BLaER1 treated with 17β-estradiol and CSF1 and Interleukin-3, amounts not matched to agents 10 nM and 100 nM (cell line): ENCODE results near the gene TGFA.

ENCODE experiments used
- H3K27ac ChIP-seq, 11 experiments: shearing (Covaris generic); formaldehyde crosslinking; 2 replicates each; pipeline ENCODE4 v1.8.1; 2022
- H3K27me3 ChIP-seq, 11 experiments: shearing (Covaris generic); formaldehyde crosslinking; 2 replicates each; pipeline ENCODE4 v1.8.1; 2022
- H3K36me3 ChIP-seq, 11 experiments: shearing (Covaris generic); formaldehyde crosslinking; 2 replicates each; pipeline ENCODE4 v1.8.1; 2022
- H3K4me1 ChIP-seq, 10 experiments: shearing (Covaris generic); formaldehyde crosslinking; 2 replicates each; pipeline ENCODE4 v1.8.1; 2022
- H3K4me2 ChIP-seq, 11 experiments: shearing (Covaris generic); formaldehyde crosslinking; 2 replicates each; pipeline ENCODE4 v1.8.1; 2022
- H3K4me3 ChIP-seq, 10 experiments: shearing (Covaris generic); formaldehyde crosslinking; 2 replicates each; pipeline ENCODE4 v1.8.1; 2022
- H3K9ac ChIP-seq, 11 experiments: shearing (Covaris generic); formaldehyde crosslinking; 2 replicates each; pipeline ENCODE4 v1.8.1; 2022
- H3K9me3 ChIP-seq, 11 experiments: shearing (Covaris generic); formaldehyde crosslinking; replicated peaks in 1 of 11; 2 replicates each; pipeline ENCODE4 v1.8.1; 2022
- H4K20me1 ChIP-seq, 11 experiments: shearing (Covaris generic); formaldehyde crosslinking; 2 replicates each; pipeline ENCODE4 v1.8.1; 2022
- Cebpa-rat ChIP-seq, 11 experiments: shearing (Covaris generic); IDR thresholded peaks; 2 replicates each; pipeline ENCODE4 v1.8.1; 2022

TGFA gene

GRCh38 chr2:70553584-70554337, at the start of gene TGFA:
Gene TGFA (minus strand): TSS chr2:70553826. CDS start chr2:70553767, 59 bp downstream.
- Histone ChIP-seq H3K27ac (peak within 1 kb of the TSS in 7 of 11 experiments; percentile 0 to 77 (median 66); a peak in 11 of 22 replicates), H4K20me1 (peaks cover 0 to 32% (median 14%) of the 10 kb centered on the region in 11 experiments; a peak in 9 of 22 replicates), H3K36me3 (no peaks in the 10 kb centered on the region), H3K9me3 (no peaks in the 10 kb centered on the region), H3K9ac (peak within 1 kb of the TSS; percentile 44 to 82 (median 73)), H3K4me1 (peaks cover 44 to 57% (median 50%) of the 10 kb centered on the region in 10 experiments), H3K4me3 (peak within 1 kb of the TSS; percentile 61 to 83 (median 70)), H3K4me2 (peak within 1 kb of the TSS; percentile 81 to 99 (median 93)), H3K27me3 (peaks cover 20 to 58% (median 50%) of the 10 kb centered on the region in 11 experiments)
- no peak for TF ChIP-seq Cebpa-rat (IDR thresholded peaks at IDR 0.05)

- no peak for TF ChIP-seq Cebpa-rat (IDR thresholded peaks at IDR 0.05)
- no peaks in the 10 kb centered on the region for H3K36me3 ChIP-seq
- no peak overlapping the region for H3K4me3 ChIP-seq
- peaks cover 4 to 13% (median 8%) of the 10 kb centered on the region in 11 experiments; a peak in 19 of 22 replicates for H3K9me3 ChIP-seq
- no peaks in the 10 kb centered on the region for H4K20me1 ChIP-seq
- H3K27ac ChIP-seq: peak overlapping the region in 5 of 11 experiments; percentile 21 to 71 (median 43); a peak in 6 of 22 replicates
- H3K27me3 ChIP-seq: no peaks in the 10 kb centered on the region
- H3K4me2 ChIP-seq: peak overlapping the region in 4 of 11 experiments; percentile 29 to 56 (median 40); a peak in 5 of 22 replicates
- peaks cover 0 to 14% (median 7%) of the 10 kb centered on the region in 10 experiments; a peak in 11 of 20 replicates for H3K4me1 ChIP-seq
- no peak overlapping the region for H3K9ac ChIP-seq
Measured at GRCh38 chr2:70603066-70603465, 49.4 kb upstream of the TGFA start.

DNA sequence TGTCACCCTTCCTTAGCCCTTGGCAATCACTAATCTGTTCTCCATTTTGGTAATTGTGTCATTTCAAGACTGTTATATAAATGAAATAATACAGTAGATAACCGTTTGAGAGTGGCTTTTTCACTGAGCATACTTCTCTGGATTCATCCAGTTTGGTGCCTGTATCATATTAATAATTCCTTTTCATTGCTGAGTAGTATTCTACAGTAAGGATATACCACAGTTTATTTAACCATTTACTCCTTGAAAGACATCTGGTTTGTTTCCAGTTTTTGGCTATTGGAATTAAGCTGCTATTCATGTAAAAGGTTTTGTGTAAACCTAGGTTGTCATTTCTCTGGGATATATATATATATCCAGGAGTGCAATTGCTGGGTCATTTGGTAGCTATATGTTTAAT, 44.6 kb upstream of the TGFA start:
- peaks cover 8 to 12% (median 10%) of the 10 kb centered on the region in 10 experiments for H3K4me1 ChIP-seq
- H3K27me3 ChIP-seq: no peaks in the 10 kb centered on the region

DNA sequence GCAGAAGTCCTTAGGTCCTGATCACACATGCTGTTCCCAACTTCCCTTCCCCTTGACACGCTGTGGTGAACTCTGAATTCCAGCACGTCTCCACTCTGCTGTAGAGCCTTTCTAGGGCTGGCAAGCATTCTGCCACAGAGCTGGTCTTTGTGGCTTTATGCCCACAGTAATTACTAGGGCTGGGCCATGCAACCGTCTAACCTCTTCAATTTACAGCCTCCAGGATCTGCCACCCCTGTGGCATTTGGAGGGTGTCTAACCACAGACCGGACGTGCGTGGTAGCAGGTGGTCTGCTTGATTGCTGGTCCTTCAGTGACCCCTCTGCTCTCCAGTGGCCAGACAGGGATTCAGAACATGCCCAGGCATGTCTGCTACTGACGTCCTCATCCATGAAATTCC, 43.1 kb upstream of the TGFA start:
- H3K27me3 ChIP-seq: no peaks in the 10 kb centered on the region
- peak overlapping the region in 6 of 11 experiments; percentile 4 to 55 (median 14); a peak in 4 of 22 replicates for H3K27ac ChIP-seq
- no peak for TF ChIP-seq Cebpa-rat (IDR thresholded peaks at IDR 0.05)
- H3K4me3 ChIP-seq: no peak overlapping the region
- H3K4me1 ChIP-seq: peaks cover 8 to 12% (median 10%) of the 10 kb centered on the region in 10 experiments; a peak in 18 of 20 replicates
- H3K36me3 ChIP-seq: no peaks in the 10 kb centered on the region
- H3K4me2 ChIP-seq: peak overlapping the region in 10 of 11 experiments; percentile 17 to 52 (median 28); a peak in 13 of 22 replicates
- H3K9me3 ChIP-seq: peaks cover 7 to 16% (median 12%) of the 10 kb centered on the region in 11 experiments; a peak in 19 of 22 replicates
- H3K9ac ChIP-seq: no peak overlapping the region
- H4K20me1 ChIP-seq: no peaks in the 10 kb centered on the region

More for the DNA sequence above, 44.6 kb upstream of the TGFA start:
- Histone ChIP-seq H3K4me3 (no peak overlapping the region), H3K9me3 (peaks cover 7 to 19% (median 12%) of the 10 kb centered on the region in 11 experiments; a peak in 19 of 22 replicates), H3K36me3 (no peaks in the 10 kb centered on the region), H4K20me1 (no peaks in the 10 kb centered on the region), H3K4me2 (no peak overlapping the region), H3K9ac (no peak overlapping the region), H3K27ac (no peak overlapping the region)
- TF ChIP-seq Cebpa-rat (IDR thresholded peaks at IDR 0.05): no peak

GRCh38 chr2:70596293-70596692, 42.7 kb upstream of the TGFA start:
- Histone ChIP-seq H3K27me3 (no peaks in the 10 kb centered on the region), H3K4me1 (peaks cover 8 to 12% (median 10%) of the 10 kb centered on the region in 10 experiments; a peak in 18 of 20 replicates), H3K4me3 (no peak overlapping the region), H3K9me3 (peaks cover 7 to 16% (median 12%) of the 10 kb centered on the region in 11 experiments; a peak in 19 of 22 replicates), H3K36me3 (no peaks in the 10 kb centered on the region), H4K20me1 (no peaks in the 10 kb centered on the region), H3K4me2 (peak overlapping the region in 9 of 11 experiments; percentile 17 to 52 (median 25); a peak in 11 of 22 replicates), H3K9ac (no peak overlapping the region), H3K27ac (peak overlapping the region in 5 of 11 experiments; percentile 4 to 55 (median 16); a peak in 3 of 22 replicates)
- TF ChIP-seq Cebpa-rat (IDR thresholded peaks at IDR 0.05): no peak

DNA sequence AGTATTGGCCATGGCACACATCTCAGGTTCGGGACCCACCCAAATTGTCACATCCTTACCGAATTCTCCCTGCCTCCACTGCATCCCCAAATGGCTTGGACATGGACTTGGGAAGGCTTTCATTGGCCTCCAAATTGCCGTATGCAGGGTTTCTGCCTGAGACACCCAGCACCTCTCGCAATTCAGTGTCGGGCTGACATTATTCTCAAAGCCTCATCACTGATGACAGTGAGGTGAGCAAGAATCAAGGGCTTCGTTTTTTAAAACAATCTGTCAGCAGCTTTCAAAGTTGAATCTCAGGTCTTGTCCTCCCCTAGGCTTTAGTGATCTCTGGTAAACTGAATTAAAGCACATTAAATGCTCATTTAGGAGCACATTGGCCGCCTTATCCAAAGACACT, 29.5 kb upstream of the TGFA start:
- Histone ChIP-seq H4K20me1 (no peaks in the 10 kb centered on the region), H3K36me3 (no peaks in the 10 kb centered on the region)
- TF ChIP-seq Cebpa-rat (IDR thresholded peaks at IDR 0.05): no peak

GRCh38 chr2:70580352-70580751, 26.7 kb upstream of the TGFA start:
- Histone ChIP-seq H3K4me3 (no peak overlapping the region), H4K20me1 (no peaks in the 10 kb centered on the region), H3K36me3 (no peaks in the 10 kb centered on the region), H3K9ac (no peak overlapping the region), H3K27me3 (no peaks in the 10 kb centered on the region), H3K27ac (no peak overlapping the region), H3K4me1 (peaks cover 12 to 19% (median 18%) of the 10 kb centered on the region in 10 experiments), H3K9me3 (peaks cover 0 to 9% (median 6%) of the 10 kb centered on the region in 11 experiments; a peak in 9 of 22 replicates), H3K4me2 (peak overlapping the region; percentile 38 to 72 (median 52))
- no peak for TF ChIP-seq Cebpa-rat (IDR thresholded peaks at IDR 0.05)

More for the DNA sequence above, 29.5 kb upstream of the TGFA start:
- Histone ChIP-seq H3K4me3 (no peak overlapping the region), H3K9ac (no peak overlapping the region), H3K27ac (no peak overlapping the region), H3K4me1 (peaks cover 12 to 19% (median 18%) of the 10 kb centered on the region in 10 experiments), H3K9me3 (no peaks in the 10 kb centered on the region), H3K4me2 (no peak overlapping the region), H3K27me3 (no peaks in the 10 kb centered on the region)

DNA sequence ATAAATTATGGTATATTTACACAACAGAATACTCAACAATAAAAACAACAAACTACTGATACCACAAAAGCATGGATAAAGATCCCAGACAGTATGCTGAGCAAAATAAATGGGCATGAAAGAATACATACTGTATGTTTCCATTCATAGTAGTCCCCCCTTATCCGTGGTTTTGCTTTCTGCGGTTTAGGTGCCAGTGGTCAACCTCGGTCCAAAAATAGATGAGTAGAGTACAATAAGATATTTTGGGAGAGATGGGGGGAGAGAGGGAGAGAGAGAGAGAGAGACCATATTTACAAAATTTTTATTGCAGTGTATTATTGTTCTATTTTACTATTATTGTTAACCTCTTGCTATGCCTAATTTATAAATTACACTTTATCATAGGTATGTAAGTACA, 21.0 kb upstream of the TGFA start:
- H3K36me3 ChIP-seq: no peaks in the 10 kb centered on the region
- no peak overlapping the region for H3K27ac ChIP-seq
- peak overlapping the region; percentile 33 to 81 (median 62); a peak in 21 of 22 replicates for H3K4me2 ChIP-seq
- H3K9ac ChIP-seq: no peak overlapping the region
- no peak for TF ChIP-seq Cebpa-rat (IDR thresholded peaks at IDR 0.05)
- H3K4me1 ChIP-seq: peaks cover 23 to 35% (median 29%) of the 10 kb centered on the region in 10 experiments
- H3K27me3 ChIP-seq: no peaks in the 10 kb centered on the region
- H4K20me1 ChIP-seq: no peaks in the 10 kb centered on the region
- H3K4me3 ChIP-seq: no peak overlapping the region
- peaks cover 0 to 10% (median 6%) of the 10 kb centered on the region in 11 experiments; a peak in 9 of 22 replicates for H3K9me3 ChIP-seq

- H3K27me3 ChIP-seq: no peaks in the 10 kb centered on the region
- H3K4me1 ChIP-seq: peaks cover 23 to 35% (median 29%) of the 10 kb centered on the region in 10 experiments
- H3K27ac ChIP-seq: no peak overlapping the region
- no peak overlapping the region for H3K9ac ChIP-seq
- H3K9me3 ChIP-seq: peaks cover 0 to 10% (median 6%) of the 10 kb centered on the region in 11 experiments; a peak in 9 of 22 replicates
- H3K4me2 ChIP-seq: peak overlapping the region; percentile 33 to 81 (median 62); a peak in 17 of 22 replicates
- no peak overlapping the region for H3K4me3 ChIP-seq
- TF ChIP-seq Cebpa-rat (IDR thresholded peaks at IDR 0.05): no peak
- no peaks in the 10 kb centered on the region for H4K20me1 ChIP-seq
- no peaks in the 10 kb centered on the region for H3K36me3 ChIP-seq
Measured at GRCh38 chr2:70574109-70574508, 20.5 kb upstream of the TGFA start.
